Subcutaneous adipose tissue (tissue), 4 donors: ENCODE measurements around the gene ARG2. TPM values are rescaled to one million over a fixed set of nuclear protein-coding genes. Genes with fewer than 3 reads are reported as not detected.

Experiments used
- CTCF ChIP-seq: fragments of 450-650 bp; IDR thresholded peaks from one replicate; pipeline ENCODE4 v1.5.1; 2016; ENCODE audit warnings: low read depth, mild to moderate bottlenecking, control low read depth, antibody characterized with exemption, moderate library complexity
- total RNA-seq, 4 donors: library from RNA; depleted of rRNA; stranded (reverse); fragments of >200 nt; gene quantifications; one replicate each; pipeline ENCODE4 v1.1.0, GENCODE V29; 2016

ARG2 gene
- total RNA-seq, 4 donors from 2014 or later = 2.0 to 4.1 (median 3.3) TPM

- no peak for TF ChIP-seq CTCF
These were observed 59.3 kb downstream of the ARG2 start for GRCh38 chr14:67679006-67679405.

GRCh38 chr14:67680121-67680602 lies 60.4 kb downstream of the ARG2 start:
- no peak for TF ChIP-seq CTCF

- TF ChIP-seq CTCF = no peak
These were observed 61.2 kb downstream of the ARG2 start for GRCh38 chr14:67680941-67681340.

- TF ChIP-seq CTCF = no peak
These were observed 64.1 kb downstream of the ARG2 start for GRCh38 chr14:67683842-67684241.

- TF ChIP-seq CTCF = no peak
These were observed 70.3 kb downstream of the ARG2 start for GRCh38 chr14:67690011-67690410.

- no peak for TF ChIP-seq CTCF
These were observed 75.2 kb downstream of the ARG2 start for GRCh38 chr14:67694791-67695393.

- TF ChIP-seq CTCF = no peak
These were observed 75.8 kb downstream of the ARG2 start, which contains the start of gene RDH11 for GRCh38 chr14:67695394-67695949. TSS of gene RDH11 (minus strand) at chr14:67695764. CDS start at chr14:67695703, 61 bp downstream.
